NCI-H460 (cell line): ENCODE measurements around the gene THADA. TPM values are rescaled to one million over a fixed set of nuclear protein-coding genes. Genes with fewer than 3 reads are reported as not detected.
"Not testable (repeated sequence)": the region's sequence is repeated elsewhere in the genome, so short reads cannot be mapped to it uniquely, and the experiment has no call there.

Experiments used
- DNase-seq: peaks from one replicate; pipeline ENCODE4 v3.0.0-alpha.2; 2016; ENCODE audit warnings: low read depth; ENCODE audit errors: extremely low read depth
- polyA plus RNA-seq: library from polyadenylated mRNA; depleted of rRNA; stranded (reverse); fragments of >200 nt; gene quantifications from 2 replicates; pipeline ENCODE4 v1.2.3, GENCODE V29; 2014; cell fraction: nucleus; rRNA removed
- total RNA-seq: library from RNA; depleted of rRNA; stranded (reverse); fragments of >200 nt; shearing (Covaris generic); gene quantifications from 2 replicates; pipeline ENCODE4 v1.2.3, GENCODE V29; 2014; rRNA removed

The THADA gene, protein sequence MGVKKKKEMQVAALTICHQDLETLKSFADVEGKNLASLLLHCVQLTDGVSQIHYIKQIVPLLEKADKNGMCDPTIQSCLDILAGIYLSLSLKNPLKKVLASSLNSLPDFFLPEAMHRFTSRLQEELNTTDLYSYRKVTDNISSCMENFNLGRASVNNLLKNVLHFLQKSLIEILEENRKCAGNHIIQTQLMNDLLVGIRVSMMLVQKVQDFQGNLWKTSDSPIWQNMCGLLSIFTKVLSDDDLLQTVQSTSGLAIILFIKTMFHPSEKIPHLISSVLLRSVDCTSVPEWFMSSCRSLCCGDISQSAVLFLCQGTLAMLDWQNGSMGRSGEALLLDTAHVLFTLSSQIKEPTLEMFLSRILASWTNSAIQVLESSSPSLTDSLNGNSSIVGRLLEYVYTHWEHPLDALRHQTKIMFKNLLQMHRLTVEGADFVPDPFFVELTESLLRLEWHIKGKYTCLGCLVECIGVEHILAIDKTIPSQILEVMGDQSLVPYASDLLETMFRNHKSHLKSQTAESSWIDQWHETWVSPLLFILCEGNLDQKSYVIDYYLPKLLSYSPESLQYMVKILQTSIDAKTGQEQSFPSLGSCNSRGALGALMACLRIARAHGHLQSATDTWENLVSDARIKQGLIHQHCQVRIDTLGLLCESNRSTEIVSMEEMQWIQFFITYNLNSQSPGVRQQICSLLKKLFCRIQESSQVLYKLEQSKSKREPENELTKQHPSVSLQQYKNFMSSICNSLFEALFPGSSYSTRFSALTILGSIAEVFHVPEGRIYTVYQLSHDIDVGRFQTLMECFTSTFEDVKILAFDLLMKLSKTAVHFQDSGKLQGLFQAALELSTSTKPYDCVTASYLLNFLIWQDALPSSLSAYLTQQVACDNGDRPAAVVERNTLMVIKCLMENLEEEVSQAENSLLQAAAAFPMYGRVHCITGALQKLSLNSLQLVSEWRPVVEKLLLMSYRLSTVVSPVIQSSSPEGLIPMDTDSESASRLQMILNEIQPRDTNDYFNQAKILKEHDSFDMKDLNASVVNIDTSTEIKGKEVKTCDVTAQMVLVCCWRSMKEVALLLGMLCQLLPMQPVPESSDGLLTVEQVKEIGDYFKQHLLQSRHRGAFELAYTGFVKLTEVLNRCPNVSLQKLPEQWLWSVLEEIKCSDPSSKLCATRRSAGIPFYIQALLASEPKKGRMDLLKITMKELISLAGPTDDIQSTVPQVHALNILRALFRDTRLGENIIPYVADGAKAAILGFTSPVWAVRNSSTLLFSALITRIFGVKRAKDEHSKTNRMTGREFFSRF (N-terminal part only)
- 18.5 and 27.9 TPM in 2 replicates for total RNA-seq
- 18.0 and 23.3 TPM in 2 replicates for polyA plus RNA-seq

DNA sequence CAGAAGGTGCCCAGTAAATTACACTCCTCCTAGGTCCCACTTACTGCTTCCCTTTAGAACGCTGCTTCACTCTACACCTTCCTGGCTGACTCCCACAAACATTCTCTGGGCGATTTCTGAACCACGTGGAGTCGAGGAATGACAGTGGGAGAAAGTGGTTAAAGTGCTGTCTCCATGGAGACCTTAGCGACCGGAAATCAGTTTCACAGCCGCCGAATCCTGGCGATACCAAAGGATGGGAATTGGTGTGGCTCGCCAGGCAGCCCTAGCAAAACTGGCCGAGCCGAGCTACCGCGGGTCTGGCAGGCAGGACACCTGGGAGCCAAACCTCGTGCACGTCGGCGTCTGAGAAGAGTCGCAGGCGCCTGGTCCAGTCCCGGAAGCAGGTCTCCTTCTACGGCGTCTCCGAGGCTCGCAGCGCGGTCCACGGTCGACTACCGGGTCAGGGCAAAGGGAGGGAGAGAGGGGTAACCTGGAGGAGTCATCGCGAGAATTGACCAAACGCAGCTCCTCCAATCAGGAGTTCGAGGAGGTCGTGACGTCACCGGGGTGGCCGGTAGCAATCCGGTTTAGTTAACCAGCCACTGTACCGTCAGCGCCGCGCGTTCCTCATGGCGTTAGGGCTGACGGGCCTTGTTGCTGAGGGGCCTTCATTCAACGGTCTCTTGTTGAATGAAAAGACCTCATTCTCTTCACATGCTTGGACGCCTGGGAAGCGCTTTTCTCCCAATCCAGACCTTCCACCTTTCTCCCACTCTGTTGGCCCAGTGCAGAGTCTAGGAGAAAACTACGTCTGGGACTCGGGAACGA, at the start of gene THADA:
TSS of gene THADA (minus strand) at position 436 of the 810 bp plus-strand sequence. CDS start 3,646 bp downstream, outside the sequence.
- DNase-seq: peak; percentile 100

DNA sequence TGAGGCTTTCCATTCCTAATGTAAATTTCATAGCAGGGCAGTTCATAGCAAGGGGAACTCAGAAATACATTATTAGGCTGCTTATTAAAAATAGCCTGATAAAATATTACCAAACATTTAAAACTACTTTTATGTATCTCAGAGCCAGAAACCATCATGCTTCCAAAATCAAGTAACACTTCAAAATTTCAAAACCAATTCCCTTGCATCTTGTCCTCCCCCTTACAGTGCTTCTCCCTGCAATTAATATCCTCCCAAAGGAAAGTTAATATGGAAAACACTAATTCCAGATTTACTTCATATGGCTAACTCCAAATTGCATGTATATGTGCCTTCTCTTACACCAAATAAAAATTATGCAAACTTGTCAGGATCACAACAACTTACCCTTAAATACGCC, 47.8 kb upstream of the THADA start:
- no peak for DNase-seq

DNA sequence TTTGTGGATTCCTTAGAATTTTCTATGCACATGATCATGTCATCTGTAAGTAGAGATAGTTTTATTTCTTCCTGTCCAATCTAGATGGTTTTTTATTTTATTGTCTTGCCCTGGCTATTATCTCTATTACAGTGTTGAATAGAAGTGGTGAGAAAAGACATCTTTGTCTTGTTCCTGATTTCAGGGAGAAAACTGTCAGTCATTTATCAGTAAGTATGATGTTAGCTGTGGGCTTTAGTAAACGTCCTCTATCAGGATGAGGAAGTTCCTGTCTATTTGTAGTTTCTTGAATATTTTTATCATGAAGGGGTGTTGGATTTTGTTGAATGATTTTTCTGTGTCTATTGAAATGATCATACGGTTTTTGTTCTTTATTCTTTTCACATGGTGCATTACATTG, 46.5 kb upstream of the THADA start:
- no peak for DNase-seq

DNA sequence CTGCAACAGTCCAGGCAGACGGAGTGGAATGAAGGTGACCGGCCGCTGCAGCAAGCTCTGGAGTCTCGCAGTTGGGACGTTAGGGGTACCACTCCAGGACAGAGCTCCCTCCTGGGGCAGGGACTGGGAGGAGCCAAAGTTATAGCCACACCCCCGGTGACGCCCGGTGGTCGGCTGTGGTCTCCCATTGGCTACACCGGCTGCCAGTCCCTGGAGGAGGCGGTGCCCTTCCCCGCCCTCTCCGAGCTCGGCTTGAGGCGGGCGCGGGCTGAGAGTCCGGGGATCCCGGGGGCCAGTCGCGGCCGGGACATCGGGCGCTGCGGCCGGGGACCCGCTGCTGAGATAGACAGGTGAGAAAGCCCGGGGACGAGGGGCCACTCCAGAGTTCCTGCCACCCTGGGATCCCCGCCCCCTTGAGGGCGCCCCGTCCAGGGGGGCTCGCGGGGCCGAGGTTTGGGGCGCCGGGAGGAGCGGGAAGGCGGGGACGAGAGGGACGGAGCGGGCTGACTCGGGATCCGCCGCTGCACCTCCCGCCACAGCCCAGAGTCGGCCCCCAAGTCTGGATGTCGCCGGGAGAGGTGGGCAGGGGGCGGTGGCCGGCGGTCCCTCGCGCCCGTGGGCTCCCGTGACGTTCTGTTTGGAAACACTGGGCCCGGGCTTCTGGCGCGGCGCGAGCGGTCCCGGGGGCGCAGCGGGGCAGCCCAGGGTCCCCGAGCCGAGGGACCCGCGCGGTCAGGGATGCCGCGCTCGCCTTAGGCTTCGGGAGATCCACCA, 41.4 kb upstream of the THADA start, which contains the start of gene PLEKHH2:
TSS of gene PLEKHH2 (plus strand) at position 231 of the 774 bp plus-strand sequence. CDS start 7,414 bp downstream, outside the sequence.
- peak; percentile 81 for DNase-seq

GRCh38 chr2:43636621-43637020, 40.8 kb upstream of the THADA start:
- no peak for DNase-seq

GRCh38 chr2:43636153-43636552, 40.3 kb upstream of the THADA start:
- DNase-seq: not testable (repeated sequence)

DNA sequence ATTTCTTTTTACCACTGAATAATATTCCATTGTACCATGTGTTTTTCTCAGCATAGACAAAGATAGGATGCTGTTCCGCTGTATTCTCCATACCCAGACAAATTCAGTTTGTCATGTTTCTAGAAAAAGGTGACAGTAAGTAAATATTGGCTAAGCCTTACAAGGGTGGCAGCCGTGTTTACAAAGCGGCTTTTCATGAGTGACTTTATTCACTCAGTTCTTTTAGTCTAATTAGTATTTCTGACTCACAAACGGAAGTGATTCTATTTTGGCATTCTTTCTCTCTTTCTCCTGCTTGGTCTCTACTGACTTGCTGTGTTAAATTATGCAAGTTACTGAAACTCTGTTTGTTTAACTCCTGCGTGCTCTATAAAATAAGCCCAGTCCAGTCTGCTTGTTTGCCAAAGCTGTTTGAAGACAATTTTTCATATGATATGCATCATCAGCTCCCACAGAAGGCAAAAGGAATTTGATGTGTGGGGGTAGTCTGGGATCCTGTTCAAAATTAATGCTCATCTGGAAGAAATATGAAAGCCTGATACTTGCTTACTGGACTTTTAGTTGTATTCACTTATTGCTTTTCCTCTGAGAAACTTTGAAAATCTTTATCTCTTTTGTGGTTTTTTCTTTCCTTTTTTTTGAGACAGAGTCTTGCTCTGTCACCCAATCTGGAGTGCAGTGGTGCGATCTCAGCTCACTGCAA, 38.9 kb upstream of the THADA start:
- peak; percentile 38 for DNase-seq

- DNase-seq: no peak
These were observed 35.9 kb upstream of the THADA start for GRCh38 chr2:43631618-43632317.

DNA sequence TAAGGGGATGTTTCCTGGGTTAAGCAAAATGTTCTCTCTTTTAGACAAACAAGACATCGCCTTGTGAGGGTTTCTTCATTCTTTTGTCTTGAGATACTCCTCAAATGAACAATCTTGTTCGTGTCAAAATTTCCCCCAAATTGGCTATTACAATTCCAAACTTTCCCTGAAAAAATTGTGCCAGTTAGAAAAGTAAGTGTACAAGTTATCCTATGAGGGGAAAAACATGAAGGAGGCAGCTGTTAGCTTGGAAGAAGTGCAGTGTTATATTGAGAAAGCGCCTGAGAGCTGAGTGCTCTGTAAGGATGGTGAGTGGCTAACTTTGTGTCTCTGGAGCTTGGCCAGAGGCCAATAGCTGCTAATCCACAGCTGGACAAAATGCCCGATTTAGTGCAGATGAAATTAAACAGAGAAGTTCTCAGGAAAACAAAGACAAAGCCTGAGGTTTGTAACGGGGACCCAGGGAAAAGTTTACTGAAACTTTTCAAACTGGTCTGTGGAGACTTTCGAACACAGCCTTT, 27.2 kb upstream of the THADA start:
- DNase-seq: no peak

- DNase-seq: no peak
These were observed 23.7 kb upstream of the THADA start for GRCh38 chr2:43619511-43619910.

DNA sequence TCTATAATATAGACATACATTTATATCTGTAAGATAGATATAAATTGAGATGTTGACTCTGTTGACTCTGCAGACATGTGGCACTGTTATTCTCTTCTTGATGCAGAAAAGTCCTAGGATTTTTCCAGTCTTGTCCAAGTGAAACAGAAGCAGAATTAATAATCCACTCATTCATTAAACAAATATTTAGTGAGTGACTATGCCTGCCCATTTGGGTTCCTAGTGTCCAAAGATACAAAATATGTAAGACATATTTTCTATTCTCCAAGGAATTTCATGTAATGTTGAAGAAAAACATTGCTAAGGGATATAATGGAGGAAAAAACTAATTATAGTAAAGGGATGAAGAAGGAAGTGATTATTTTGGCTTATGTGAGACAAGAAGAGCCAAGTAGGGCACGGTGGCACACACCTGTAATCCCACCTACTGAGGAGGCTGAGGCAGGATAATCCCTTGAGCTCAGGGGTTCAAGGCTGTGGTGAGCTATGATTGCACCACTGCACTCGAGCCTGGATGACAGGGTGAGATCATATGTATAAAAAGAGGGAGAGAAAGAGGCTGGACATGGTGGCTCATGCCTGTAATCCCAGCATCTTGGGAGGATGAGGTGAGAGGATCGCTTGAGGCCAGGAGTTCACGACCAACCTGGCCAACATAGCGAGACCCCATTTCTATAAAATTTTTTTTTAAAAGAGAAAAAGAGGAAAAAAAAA, 21.3 kb upstream of the THADA start:
- no peak for DNase-seq

DNA sequence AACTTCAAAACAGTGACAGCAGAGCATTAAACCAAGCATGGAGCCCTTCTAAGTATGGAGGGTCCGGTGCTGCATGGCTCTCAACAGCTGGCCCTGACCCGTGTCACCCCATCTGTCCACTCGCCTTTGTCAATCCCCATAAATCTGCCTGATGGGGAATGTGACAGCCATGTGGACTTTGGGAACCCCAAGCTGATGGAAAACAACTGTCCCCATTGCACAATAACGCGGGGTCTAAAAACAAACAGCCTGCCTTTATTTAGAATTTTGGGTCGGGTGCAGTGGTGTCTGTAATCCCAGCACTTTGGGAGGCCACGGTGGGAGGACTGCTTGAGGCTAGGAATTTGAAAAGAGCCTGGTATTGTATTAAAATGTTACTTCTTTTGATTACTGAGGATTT, 17.1 kb upstream of the THADA start:
- no peak for DNase-seq

- peak; percentile 79 for DNase-seq
These were observed 16.4 kb upstream of the THADA start for GRCh38 chr2:43611987-43612894.

- DNase-seq: no peak
These were observed 14.5 kb upstream of the THADA start for GRCh38 chr2:43610361-43610760.

DNA sequence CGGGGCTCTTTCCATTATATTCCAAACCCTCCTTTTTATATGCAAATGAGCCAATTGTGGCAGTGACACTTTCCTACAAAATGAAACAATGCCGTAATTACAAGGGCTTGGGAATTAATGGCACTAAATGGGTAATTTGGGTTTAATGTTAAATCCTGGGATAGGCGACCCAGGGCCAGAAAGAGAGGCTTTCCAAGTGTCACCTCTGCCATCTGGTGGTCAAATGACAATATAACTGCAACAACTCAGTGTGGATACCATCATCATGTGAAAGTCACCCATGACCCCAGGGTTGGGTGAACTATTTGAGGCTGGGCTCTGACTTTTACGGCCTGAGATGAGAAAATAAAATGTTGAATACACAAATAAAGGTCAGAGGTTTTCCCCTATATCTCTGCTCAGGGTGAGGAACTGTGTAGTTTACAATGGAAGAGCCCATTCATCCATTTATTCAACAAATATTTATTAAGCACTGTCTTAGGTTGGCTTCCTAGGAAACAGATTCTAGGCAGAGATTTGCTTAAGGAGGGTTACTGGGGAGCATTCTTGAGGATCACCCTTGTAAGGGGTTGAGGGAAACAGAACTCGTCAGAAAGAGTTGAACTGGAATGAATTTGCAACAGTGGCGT, 13.6 kb upstream of the THADA start:
- peak; percentile 66 for DNase-seq
